GM10248 (cell line): Measurements from ENCODE around the gene TCEAL5.

Source experiments
- CTCF ChIA-PET: fragments of 300-600 bp; sonication (Branson Sonifier 250); formaldehyde crosslinking; extraction: SDS; loops from one replicate; lab custom pipeline; 2021; ENCODE audit warnings: antibody characterized with exemption; lab: Yijun Ruan, JAX
- POLR2A ChIA-PET: fragments of 350-650 bp; sonication (Branson Sonifier 250); formaldehyde crosslinking; extraction: SDS; loops from one replicate; lab custom pipeline; 2020; ENCODE audit warnings: antibody characterized with exemption; lab: Yijun Ruan, JAX
- DNase-seq: peaks from one replicate; pipeline ENCODE4 v3.0.0; 2012; ENCODE audit errors: extremely low spot score
- CTCF ChIP-seq: IDR thresholded peaks from 2 replicates; pipeline ENCODE4 v1.5.1; 2012; ENCODE audit warnings: mild to moderate bottlenecking, low read depth; ENCODE audit errors: extremely low read depth, missing control alignments, control extremely low read depth

TCEAL5 gene

GRCh38 chrX:103254171-103254824 is 22.3 kb downstream of the TCEAL5 start:
- TF ChIP-seq CTCF, result no peak
- peak; percentile 28 for DNase-seq
- ChIA-PET POLR2A (no interaction called here), CTCF (interaction anchor here (1.0 to 1.1 kb wide), 2 partner anchors 43 kb away, joined by 3 to 4 read pairs; no protein-coding TSS in a partner anchor)

DNA sequence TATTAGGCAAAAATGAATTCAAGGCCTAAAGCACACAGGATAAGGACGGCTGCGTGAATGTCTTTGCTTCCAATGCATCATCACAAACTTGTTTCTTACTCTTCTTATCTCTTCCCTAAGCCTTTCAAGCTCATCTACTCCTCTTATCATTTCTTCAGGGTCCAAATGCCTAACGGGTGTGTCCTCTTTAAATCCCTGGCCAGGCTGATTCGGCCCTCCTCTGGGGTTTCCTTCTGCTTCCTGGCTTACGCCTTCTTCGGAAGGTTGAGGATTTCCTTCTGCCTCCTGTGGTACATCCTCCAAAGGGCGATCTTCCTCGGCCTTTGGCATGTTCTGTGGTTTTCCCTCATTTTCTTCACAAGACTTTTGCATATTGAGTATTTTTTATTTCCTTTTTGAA is 22.9 kb downstream of the TCEAL5 start:
- no peak for TF ChIP-seq CTCF
- POLR2A ChIA-PET, result no interaction called here
- CTCF ChIA-PET, result interaction anchor here (1.1 kb wide), 1 partner anchor 42 kb away, joined by 4 read pairs; no protein-coding TSS in a partner anchor
- no peak for DNase-seq

DNA sequence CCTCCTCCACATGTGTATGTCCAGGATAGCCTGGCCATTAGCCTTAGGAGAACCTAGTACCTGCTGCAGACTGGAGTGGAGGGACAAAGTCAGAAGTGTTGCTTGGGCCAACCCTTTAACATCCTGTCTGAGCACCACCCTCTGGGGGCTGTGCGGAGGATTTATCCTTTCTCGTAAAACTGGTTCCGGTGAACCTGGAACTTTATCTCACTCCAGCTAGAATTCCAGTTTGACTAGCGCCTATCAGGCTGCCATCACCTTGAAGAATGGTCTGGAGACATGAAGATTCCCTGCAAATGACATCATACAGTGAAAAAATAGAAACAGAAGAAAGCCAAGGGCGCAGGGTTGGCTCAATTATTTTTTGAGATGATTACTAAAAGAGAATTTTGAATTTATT is 25.6 kb downstream of the TCEAL5 start:
- DNase-seq, result no peak
- no peak for TF ChIP-seq CTCF
- CTCF ChIA-PET, result interaction anchor here (0.9 to 1.5 kb wide), 2 partner anchors 17 to 40 kb away, joined by 3 read pairs; no protein-coding TSS in a partner anchor
- POLR2A ChIA-PET, result no interaction called here

DNA sequence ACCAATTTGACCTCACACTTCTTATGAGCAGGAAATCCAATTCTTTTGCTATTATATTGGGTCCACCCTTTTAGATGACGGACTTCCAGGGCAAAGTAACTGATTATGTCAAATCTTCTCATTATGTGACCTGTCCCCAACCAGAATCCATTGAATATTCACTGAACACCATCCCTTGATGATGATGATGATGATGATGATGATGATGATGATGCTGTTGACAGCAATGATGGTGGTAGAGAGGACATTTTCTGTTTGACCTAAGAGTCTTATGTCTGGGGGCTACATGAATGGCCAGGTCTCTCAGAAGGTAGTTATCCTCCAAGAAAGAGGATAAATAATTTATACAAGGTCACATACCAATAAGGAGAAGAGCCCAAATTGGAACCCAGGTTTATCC is 26.7 kb downstream of the TCEAL5 start:
- DNase-seq, result no peak
- ChIA-PET CTCF (interaction anchor here (2.4 kb wide), 1 partner anchor 39 kb away, joined by 10 read pairs; no protein-coding TSS in a partner anchor), POLR2A (no interaction called here)
- no peak for TF ChIP-seq CTCF

- peak; percentile 36 for TF ChIP-seq CTCF
- POLR2A ChIA-PET, result no interaction called here
- DNase-seq, result peak; percentile 18
- CTCF ChIA-PET, result interaction anchor here (1.0 to 2.4 kb wide), 4 partner anchors 8 to 298 kb away, joined by 3 to 10 read pairs (median 4); no protein-coding TSS in a partner anchor
Observed at GRCh38 chrX:103248553-103248952, 28.0 kb downstream of the TCEAL5 start.

DNA sequence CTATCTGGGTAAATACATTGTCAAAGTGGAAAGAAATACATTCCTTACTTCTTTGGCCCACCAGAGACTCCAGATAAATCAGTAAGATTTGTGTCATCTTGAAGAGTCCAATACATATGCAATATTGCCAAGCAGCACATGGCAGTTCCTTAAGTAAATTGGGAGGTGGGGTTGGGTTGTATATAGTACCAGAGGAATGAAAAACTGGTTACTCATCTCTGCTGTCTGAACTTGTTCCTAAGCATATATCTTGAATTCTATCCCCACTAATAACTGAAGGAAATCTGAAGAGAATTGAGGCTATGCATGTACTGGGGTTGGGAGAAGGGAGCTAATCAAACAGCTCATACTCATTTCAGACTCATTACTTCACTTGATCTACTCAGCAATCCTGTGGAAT is 36.4 kb downstream of the TCEAL5 start:
- ChIA-PET POLR2A (no interaction called here), CTCF (no interaction called here)
- DNase-seq, result no peak
- TF ChIP-seq CTCF, result no peak
